ENCODE measurements around the gene MAB21L3.
A peak's percentile ranks its signal among the peaks of the same experiment; 100 is the strongest.

The MAB21L3 gene

GRCh38 chr1:116148967-116149366 lies 37.8 kb downstream of the MAB21L3 start:
- Histone ChIP-seq H3K4me3 (ENCODE audit: low read length) (no peak overlapping the region), H3K9ac (ENCODE audit: low read length) (no peak overlapping the region), H3K36me3 (ENCODE audit: control insufficient read depth, insufficient read depth, low read length) (no peaks in the 10 kb centered on the region), H3K27me3 (ENCODE audit: control insufficient read depth, insufficient read depth, low read length) (no peaks in the 10 kb centered on the region), H3K9me3 (ENCODE audit: control insufficient read depth, low read length) (no peaks in the 10 kb centered on the region), H3K4me1 (ENCODE audit: control insufficient read depth, insufficient read depth, low read length) (peaks cover 17% of the 10 kb centered on the region)

DNA sequence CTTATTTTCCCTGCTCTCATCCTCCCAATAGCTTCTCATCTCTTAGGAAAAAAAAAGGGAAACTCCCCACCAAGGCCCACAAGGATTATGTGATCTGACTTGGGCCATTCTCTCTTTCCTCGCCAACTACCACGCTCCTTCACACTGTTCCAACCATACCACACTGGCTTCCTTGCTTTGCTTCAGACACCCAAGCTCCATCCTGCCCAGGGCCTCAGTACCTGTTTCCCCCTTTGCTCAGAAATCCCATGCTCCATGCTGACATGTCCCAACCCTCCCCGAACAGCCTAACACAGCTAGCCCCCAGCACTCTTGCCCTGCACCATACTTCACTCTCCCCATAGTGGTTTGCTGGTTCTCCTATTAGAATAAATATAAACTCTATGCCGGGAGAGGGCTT lies 39.2 kb downstream of the MAB21L3 start:
- Histone ChIP-seq H3K36me3 (ENCODE audit: control insufficient read depth, insufficient read depth, low read length) (no peaks in the 10 kb centered on the region), H3K9me3 (ENCODE audit: control insufficient read depth, low read length) (no peaks in the 10 kb centered on the region), H3K4me1 (ENCODE audit: control insufficient read depth, insufficient read depth, low read length) (peaks cover 17% of the 10 kb centered on the region), H3K4me3 (ENCODE audit: low read length) (no peak overlapping the region), H3K27me3 (ENCODE audit: control insufficient read depth, insufficient read depth, low read length) (no peaks in the 10 kb centered on the region), H3K9ac (ENCODE audit: low read length) (no peak overlapping the region)

DNA sequence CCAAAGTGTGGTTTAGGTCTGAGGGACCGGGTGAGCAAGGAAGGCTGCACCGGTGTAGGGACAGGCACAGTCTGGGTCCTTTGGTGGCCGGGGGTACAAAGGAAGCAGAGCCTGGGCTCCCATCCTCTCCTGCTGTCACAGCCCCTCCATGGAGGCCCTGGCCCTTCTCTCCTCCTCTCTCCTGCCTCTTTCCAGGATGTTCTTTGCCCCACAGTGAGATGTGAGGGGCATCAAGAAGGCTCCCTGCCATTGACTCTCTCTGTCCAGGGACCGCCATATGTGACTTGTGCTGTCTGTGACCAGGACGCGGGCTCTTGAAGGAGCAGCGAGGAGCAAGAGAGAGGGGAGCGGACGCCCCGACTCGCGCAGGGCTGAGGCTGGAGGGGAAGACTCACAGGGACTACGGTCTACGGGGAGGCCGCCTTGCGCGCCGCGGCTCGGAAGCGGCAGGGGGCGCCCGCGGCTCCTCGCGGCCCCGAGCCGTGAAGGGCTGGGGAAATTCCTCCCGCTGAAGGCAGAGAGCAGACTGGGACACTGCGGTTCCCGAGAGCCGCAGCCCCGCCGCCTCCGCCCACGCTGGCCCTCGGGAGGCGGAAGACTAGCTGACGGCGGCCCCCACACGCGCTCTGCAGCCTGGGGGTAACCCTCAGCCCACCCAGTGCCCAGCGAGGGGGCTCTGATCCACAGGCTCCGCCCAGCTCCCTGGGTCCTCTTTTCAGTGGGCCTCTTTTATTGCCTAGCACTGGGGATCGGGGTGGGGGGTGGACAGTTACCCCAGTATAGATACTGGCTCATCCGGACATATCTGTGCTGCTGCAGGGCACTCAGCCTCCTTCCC lies 40.8 kb downstream of the MAB21L3 start:
- no peaks in the 10 kb centered on the region for H3K36me3 ChIP-seq (ENCODE audit: control insufficient read depth, insufficient read depth, low read length)
- H3K4me1 ChIP-seq (ENCODE audit: control insufficient read depth, insufficient read depth, low read length) = peaks cover 17% of the 10 kb centered on the region
- no peaks in the 10 kb centered on the region for H3K27me3 ChIP-seq (ENCODE audit: control insufficient read depth, insufficient read depth, low read length)
- no peaks in the 10 kb centered on the region for H3K9me3 ChIP-seq (ENCODE audit: control insufficient read depth, low read length)
- peak overlapping the region; percentile 49 for H3K9ac ChIP-seq (ENCODE audit: low read length)
- H3K4me3 ChIP-seq (ENCODE audit: low read length) = no peak overlapping the region

GRCh38 chr1:116152577-116152943 lies 41.4 kb downstream of the MAB21L3 start:
- Histone ChIP-seq H3K9me3 (ENCODE audit: control insufficient read depth, low read length) (no peaks in the 10 kb centered on the region), H3K36me3 (ENCODE audit: control insufficient read depth, insufficient read depth, low read length) (no peaks in the 10 kb centered on the region), H3K4me1 (ENCODE audit: control insufficient read depth, insufficient read depth, low read length) (peaks cover 17% of the 10 kb centered on the region), H3K27me3 (ENCODE audit: control insufficient read depth, insufficient read depth, low read length) (no peaks in the 10 kb centered on the region), H3K9ac (ENCODE audit: low read length) (peak overlapping the region; percentile 49), H3K4me3 (ENCODE audit: low read length) (no peak overlapping the region)

GRCh38 chr1:116152950-116153691 lies 41.9 kb downstream of the MAB21L3 start:
- Histone ChIP-seq H3K4me1 (ENCODE audit: control insufficient read depth, insufficient read depth, low read length) (peaks cover 17% of the 10 kb centered on the region), H3K9me3 (ENCODE audit: control insufficient read depth, low read length) (no peaks in the 10 kb centered on the region), H3K36me3 (ENCODE audit: control insufficient read depth, insufficient read depth, low read length) (no peaks in the 10 kb centered on the region), H3K9ac (ENCODE audit: low read length) (no peak overlapping the region), H3K4me3 (ENCODE audit: low read length) (no peak overlapping the region), H3K27me3 (ENCODE audit: control insufficient read depth, insufficient read depth, low read length) (no peaks in the 10 kb centered on the region)

GRCh38 chr1:116153692-116154031 lies 42.5 kb downstream of the MAB21L3 start:
- Histone ChIP-seq H3K4me3 (ENCODE audit: low read length) (no peak overlapping the region), H3K27me3 (ENCODE audit: control insufficient read depth, insufficient read depth, low read length) (no peaks in the 10 kb centered on the region), H3K36me3 (ENCODE audit: control insufficient read depth, insufficient read depth, low read length) (no peaks in the 10 kb centered on the region), H3K9ac (ENCODE audit: low read length) (no peak overlapping the region), H3K4me1 (ENCODE audit: control insufficient read depth, insufficient read depth, low read length) (peaks cover 17% of the 10 kb centered on the region), H3K9me3 (ENCODE audit: control insufficient read depth, low read length) (no peaks in the 10 kb centered on the region)

- Histone ChIP-seq H3K4me1 (ENCODE audit: control insufficient read depth, insufficient read depth, low read length) (peaks cover 17% of the 10 kb centered on the region), H3K4me3 (ENCODE audit: low read length) (no peak overlapping the region), H3K36me3 (ENCODE audit: control insufficient read depth, insufficient read depth, low read length) (no peaks in the 10 kb centered on the region), H3K27me3 (ENCODE audit: control insufficient read depth, insufficient read depth, low read length) (no peaks in the 10 kb centered on the region), H3K9ac (ENCODE audit: low read length) (no peak overlapping the region), H3K9me3 (ENCODE audit: control insufficient read depth, low read length) (no peaks in the 10 kb centered on the region)
Observed at GRCh38 chr1:116154536-116154935, 43.3 kb downstream of the MAB21L3 start.

GRCh38 chr1:116157096-116157495 lies 45.9 kb downstream of the MAB21L3 start:
- no peaks in the 10 kb centered on the region for H3K9me3 ChIP-seq (ENCODE audit: control insufficient read depth, low read length)
- no peaks in the 10 kb centered on the region for H3K27me3 ChIP-seq (ENCODE audit: control insufficient read depth, insufficient read depth, low read length)
- H3K4me3 ChIP-seq (ENCODE audit: low read length) = no peak overlapping the region
- no peak overlapping the region for H3K9ac ChIP-seq (ENCODE audit: low read length)
- peaks cover 17% of the 10 kb centered on the region for H3K4me1 ChIP-seq (ENCODE audit: control insufficient read depth, insufficient read depth, low read length)
- no peaks in the 10 kb centered on the region for H3K36me3 ChIP-seq (ENCODE audit: control insufficient read depth, insufficient read depth, low read length)

DNA sequence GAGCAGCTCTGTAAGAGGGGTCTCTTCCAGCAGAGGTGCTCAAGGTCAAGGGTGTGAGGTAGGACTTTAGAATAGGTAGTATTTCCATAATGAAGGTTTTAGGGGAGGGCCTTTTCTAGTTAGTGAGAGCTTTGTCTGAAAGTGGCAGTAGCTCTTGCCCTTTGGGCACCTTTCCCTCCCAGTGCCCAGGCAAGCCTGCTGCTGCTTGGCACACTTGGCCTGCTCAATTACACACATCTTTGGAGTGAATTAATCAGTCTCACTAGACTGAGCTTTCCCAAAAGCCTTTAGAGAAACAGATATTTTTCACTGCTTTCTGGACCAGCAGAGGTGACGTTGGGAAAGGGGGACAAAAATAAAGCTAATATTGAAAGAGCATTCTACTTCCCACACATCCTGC lies 48.0 kb downstream of the MAB21L3 start:
- Histone ChIP-seq H3K9me3 (ENCODE audit: control insufficient read depth, low read length) (no peaks in the 10 kb centered on the region), H3K4me3 (ENCODE audit: low read length) (no peak overlapping the region), H3K9ac (ENCODE audit: low read length) (no peak overlapping the region), H3K4me1 (ENCODE audit: control insufficient read depth, insufficient read depth, low read length) (no peaks in the 10 kb centered on the region), H3K27me3 (ENCODE audit: control insufficient read depth, insufficient read depth, low read length) (no peaks in the 10 kb centered on the region), H3K36me3 (ENCODE audit: control insufficient read depth, insufficient read depth, low read length) (no peaks in the 10 kb centered on the region)

DNA sequence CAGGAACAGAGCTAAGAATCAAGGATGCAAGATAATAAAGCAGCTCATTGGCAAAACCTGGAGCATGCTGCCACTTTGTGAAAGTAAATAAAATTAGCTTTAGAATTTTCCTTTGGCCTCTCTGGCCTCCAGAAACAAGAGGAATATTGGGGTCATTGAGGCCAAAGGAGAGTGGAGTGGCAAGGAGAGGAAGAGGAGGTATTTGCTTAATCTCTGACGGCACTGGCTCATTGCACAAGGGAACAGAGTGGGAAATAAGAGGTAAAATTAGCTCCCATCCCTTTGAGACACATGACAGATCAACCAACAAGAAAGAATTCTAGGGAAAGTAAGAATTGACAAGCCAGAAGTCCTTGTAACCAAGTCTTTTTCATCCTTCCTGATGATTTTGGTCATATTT lies 48.4 kb downstream of the MAB21L3 start:
- H3K4me3 ChIP-seq (ENCODE audit: low read length) = no peak overlapping the region
- no peaks in the 10 kb centered on the region for H3K36me3 ChIP-seq (ENCODE audit: control insufficient read depth, insufficient read depth, low read length)
- H3K9me3 ChIP-seq (ENCODE audit: control insufficient read depth, low read length) = no peaks in the 10 kb centered on the region
- no peaks in the 10 kb centered on the region for H3K4me1 ChIP-seq (ENCODE audit: control insufficient read depth, insufficient read depth, low read length)
- H3K27me3 ChIP-seq (ENCODE audit: control insufficient read depth, insufficient read depth, low read length) = no peaks in the 10 kb centered on the region
- no peak overlapping the region for H3K9ac ChIP-seq (ENCODE audit: low read length)

DNA sequence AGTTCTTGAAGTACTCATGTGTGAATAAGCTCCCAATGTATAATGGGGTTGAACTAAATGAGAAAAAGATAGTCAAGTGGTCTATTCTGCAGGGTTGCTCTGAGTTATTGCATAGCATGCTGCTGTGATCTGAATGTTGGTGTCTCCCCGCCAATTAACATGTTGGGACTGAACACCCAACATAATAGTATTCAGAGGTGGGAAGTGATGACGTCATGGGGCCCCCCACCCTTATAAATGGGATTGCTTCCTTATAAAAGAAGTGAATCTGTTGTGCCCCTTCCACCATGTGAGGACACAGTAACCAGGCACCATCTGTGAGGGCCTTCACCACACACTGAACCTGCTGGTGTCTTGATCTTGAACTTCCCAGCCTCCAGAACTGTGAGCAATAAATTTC lies 50.2 kb downstream of the MAB21L3 start:
- H3K9me3 ChIP-seq (ENCODE audit: control insufficient read depth, low read length) = no peaks in the 10 kb centered on the region
- H3K9ac ChIP-seq (ENCODE audit: low read length) = no peak overlapping the region
- no peak overlapping the region for H3K4me3 ChIP-seq (ENCODE audit: low read length)
- no peaks in the 10 kb centered on the region for H3K4me1 ChIP-seq (ENCODE audit: control insufficient read depth, insufficient read depth, low read length)
- no peaks in the 10 kb centered on the region for H3K36me3 ChIP-seq (ENCODE audit: control insufficient read depth, insufficient read depth, low read length)
- no peaks in the 10 kb centered on the region for H3K27me3 ChIP-seq (ENCODE audit: control insufficient read depth, insufficient read depth, low read length)

DNA sequence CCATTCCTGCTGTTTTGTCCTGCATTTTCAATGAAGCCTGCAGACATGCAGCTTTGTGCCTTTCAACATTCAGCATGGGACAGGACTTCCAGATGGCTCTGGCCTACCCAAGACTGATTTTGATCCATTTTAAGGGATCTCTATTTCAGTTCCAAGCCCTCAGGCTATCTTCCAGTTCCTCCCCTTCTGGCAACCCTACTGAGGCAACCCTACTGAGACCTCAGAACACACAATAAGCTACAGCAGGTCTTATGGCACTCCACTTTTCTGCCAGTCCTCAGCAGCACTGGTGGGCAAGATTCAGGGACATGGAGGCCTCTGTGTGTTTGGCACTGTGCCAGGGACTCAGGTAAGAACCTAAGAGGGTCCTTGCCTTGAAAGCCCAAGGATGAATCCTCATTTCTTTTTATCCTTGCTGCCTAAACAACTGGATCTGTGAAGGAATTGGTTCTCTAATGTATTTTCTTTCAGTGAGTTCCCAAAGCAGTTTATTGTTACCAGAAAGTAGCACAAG lies 50.7 kb downstream of the MAB21L3 start:
- H3K4me3 ChIP-seq (ENCODE audit: low read length) = no peak overlapping the region
- no peaks in the 10 kb centered on the region for H3K27me3 ChIP-seq (ENCODE audit: control insufficient read depth, insufficient read depth, low read length)
- H3K9ac ChIP-seq (ENCODE audit: low read length) = no peak overlapping the region
- H3K4me1 ChIP-seq (ENCODE audit: control insufficient read depth, insufficient read depth, low read length) = no peaks in the 10 kb centered on the region
- H3K36me3 ChIP-seq (ENCODE audit: control insufficient read depth, insufficient read depth, low read length) = no peaks in the 10 kb centered on the region
- H3K9me3 ChIP-seq (ENCODE audit: control insufficient read depth, low read length) = no peaks in the 10 kb centered on the region
